ENCODE measurements around the gene CSTPP1. TPM values are rescaled to one million over a fixed set of nuclear protein-coding genes. Genes with fewer than 3 reads are reported as not detected.

CSTPP1 gene
- polyA plus RNA-seq, 4 donors: 15.1 to 32.9 (median 20.5) TPM

GRCh38 chr11:47164321-47164720 lies 227.8 kb downstream of the CSTPP1 start:
- Histone ChIP-seq H3K4me1 (ENCODE audit: control insufficient read depth in 3 of 3, insufficient read depth in 2 of 3, low read depth in 1 of 3, low read length in 2 of 3) (no peaks in the 10 kb centered on the region), H3K27ac (ENCODE audit: low read depth in 1 of 3, low read length in 2 of 3) (no peak overlapping the region), H3K9me3 (ENCODE audit: control insufficient read depth in 2 of 2, insufficient read depth in 1 of 2, low read depth in 1 of 2, low read length in 1 of 2) (no peaks in the 10 kb centered on the region), H3K27me3 (ENCODE audit: control insufficient read depth in 3 of 3, insufficient read depth in 3 of 3, low read length in 3 of 3) (no peaks in the 10 kb centered on the region), H3K36me3 (ENCODE audit: control insufficient read depth in 3 of 3, insufficient read depth in 2 of 3, low read depth in 1 of 3, low read length in 3 of 3) (peaks cover 19 to 85% (median 28%) of the 10 kb centered on the region in 3 donors), H3K4me3 (ENCODE audit: low read depth in 1 of 3, low read length in 3 of 3) (no peak overlapping the region)
- no peak for DNase-seq
- 79 to 89% (median 80%) methylated on average over 4 of the region's 4 CpGs for WGBS, 3 donors
- no peak for FAIRE-seq

- WGBS, 3 donors: 88 to 92% (median 90%) methylated on average over 16 of the region's 16 CpGs
- Histone ChIP-seq H3K4me3 (ENCODE audit: low read depth in 1 of 3, low read length in 3 of 3) (no peak overlapping the region), H3K27me3 (ENCODE audit: control insufficient read depth in 3 of 3, insufficient read depth in 3 of 3, low read length in 3 of 3) (no peaks in the 10 kb centered on the region), H3K4me1 (ENCODE audit: control insufficient read depth in 3 of 3, insufficient read depth in 2 of 3, low read depth in 1 of 3, low read length in 2 of 3) (no peaks in the 10 kb centered on the region), H3K9me3 (ENCODE audit: control insufficient read depth in 2 of 2, insufficient read depth in 1 of 2, low read depth in 1 of 2, low read length in 1 of 2) (no peaks in the 10 kb centered on the region), H3K36me3 (ENCODE audit: control insufficient read depth in 3 of 3, insufficient read depth in 2 of 3, low read depth in 1 of 3, low read length in 3 of 3) (peaks cover 19 to 85% (median 31%) of the 10 kb centered on the region in 3 donors), H3K27ac (ENCODE audit: low read depth in 1 of 3, low read length in 2 of 3) (no peak overlapping the region)
- DNase-seq (no peak), FAIRE-seq (no peak)
These were observed 228.8 kb downstream of the CSTPP1 start for GRCh38 chr11:47165253-47165840.

GRCh38 chr11:47166368-47166767 lies 229.8 kb downstream of the CSTPP1 start:
- 93 to 94% (median 94%) methylated on average over 4 to 5 of the region's 5 CpGs for WGBS, 3 donors
- Histone ChIP-seq H3K36me3 (ENCODE audit: control insufficient read depth in 3 of 3, insufficient read depth in 2 of 3, low read depth in 1 of 3, low read length in 3 of 3) (peaks cover 19 to 89% (median 37%) of the 10 kb centered on the region in 3 donors), H3K9me3 (ENCODE audit: control insufficient read depth in 2 of 2, insufficient read depth in 1 of 2, low read depth in 1 of 2, low read length in 1 of 2) (no peaks in the 10 kb centered on the region), H3K4me1 (ENCODE audit: control insufficient read depth in 3 of 3, insufficient read depth in 2 of 3, low read depth in 1 of 3, low read length in 2 of 3) (no peaks in the 10 kb centered on the region), H3K4me3 (ENCODE audit: low read depth in 1 of 3, low read length in 3 of 3) (no peak overlapping the region), H3K27me3 (ENCODE audit: control insufficient read depth in 3 of 3, insufficient read depth in 3 of 3, low read length in 3 of 3) (no peaks in the 10 kb centered on the region), H3K27ac (ENCODE audit: low read depth in 1 of 3, low read length in 2 of 3) (no peak overlapping the region)
- DNase-seq: no peak
- no peak for FAIRE-seq

GRCh38 chr11:47171061-47171838 lies 234.7 kb downstream of the CSTPP1 start:
- WGBS, 3 donors: 86 to 93% (median 91%) methylated on average over 16 of the region's 16 CpGs
- Histone ChIP-seq H3K36me3 (ENCODE audit: control insufficient read depth in 3 of 3, insufficient read depth in 2 of 3, low read depth in 1 of 3, low read length in 3 of 3) (peaks cover 19 to 85% (median 26%) of the 10 kb centered on the region in 3 donors), H3K4me1 (ENCODE audit: control insufficient read depth in 3 of 3, insufficient read depth in 2 of 3, low read depth in 1 of 3, low read length in 2 of 3) (peaks cover 0 to 6% (median 2%) of the 10 kb centered on the region in 3 donors), H3K9me3 (ENCODE audit: control insufficient read depth in 2 of 2, insufficient read depth in 1 of 2, low read depth in 1 of 2, low read length in 1 of 2) (no peaks in the 10 kb centered on the region), H3K27ac (ENCODE audit: low read depth in 1 of 3, low read length in 2 of 3) (no peak overlapping the region), H3K4me3 (ENCODE audit: low read depth in 1 of 3, low read length in 3 of 3) (no peak overlapping the region), H3K27me3 (ENCODE audit: control insufficient read depth in 3 of 3, insufficient read depth in 3 of 3, low read length in 3 of 3) (no peaks in the 10 kb centered on the region)
- DNase-seq: no peak
- FAIRE-seq: no peak

- Histone ChIP-seq H3K27ac (ENCODE audit: low read depth in 1 of 3, low read length in 2 of 3) (no peak overlapping the region), H3K27me3 (ENCODE audit: control insufficient read depth in 3 of 3, insufficient read depth in 3 of 3, low read length in 3 of 3) (no peaks in the 10 kb centered on the region), H3K36me3 (ENCODE audit: control insufficient read depth in 3 of 3, insufficient read depth in 2 of 3, low read depth in 1 of 3, low read length in 3 of 3) (peaks cover 19 to 79% (median 22%) of the 10 kb centered on the region in 3 donors), H3K4me1 (ENCODE audit: control insufficient read depth in 3 of 3, insufficient read depth in 2 of 3, low read depth in 1 of 3, low read length in 2 of 3) (peaks cover 0 to 6% (median 2%) of the 10 kb centered on the region in 3 donors), H3K9me3 (ENCODE audit: control insufficient read depth in 2 of 2, insufficient read depth in 1 of 2, low read depth in 1 of 2, low read length in 1 of 2) (no peaks in the 10 kb centered on the region), H3K4me3 (ENCODE audit: low read depth in 1 of 3, low read length in 3 of 3) (no peak overlapping the region)
- FAIRE-seq: no peak
- 85 to 87% (median 86%) methylated on average over 8 of the region's 8 CpGs for WGBS, 3 donors
- no peak for DNase-seq
These were observed 235.3 kb downstream of the CSTPP1 start for GRCh38 chr11:47171856-47172255.

GRCh38 chr11:47172740-47173336 lies 236.3 kb downstream of the CSTPP1 start:
- FAIRE-seq: no peak
- H3K4me1 ChIP-seq (ENCODE audit: control insufficient read depth in 3 of 3, insufficient read depth in 2 of 3, low read depth in 1 of 3, low read length in 2 of 3): peaks cover 2 to 9% (median 6%) of the 10 kb centered on the region in 3 donors
- no peak overlapping the region for H3K27ac ChIP-seq (ENCODE audit: low read depth in 1 of 3, low read length in 2 of 3)

GRCh38 chr11:47175746-47176327 lies 239.3 kb downstream of the CSTPP1 start:
- DNase-seq (no peak), FAIRE-seq (no peak)
- Histone ChIP-seq H3K9me3 (ENCODE audit: control insufficient read depth in 2 of 2, insufficient read depth in 1 of 2, low read depth in 1 of 2, low read length in 1 of 2) (no peaks in the 10 kb centered on the region), H3K27ac (ENCODE audit: low read depth in 1 of 3, low read length in 2 of 3) (peak overlapping the region in 2 of 3 donors; percentile 83 to 94), H3K27me3 (ENCODE audit: control insufficient read depth in 3 of 3, insufficient read depth in 3 of 3, low read length in 3 of 3) (no peaks in the 10 kb centered on the region), H3K4me3 (ENCODE audit: low read depth in 1 of 3, low read length in 3 of 3) (peak overlapping the region; percentile 66 to 99 (median 83)), H3K4me1 (ENCODE audit: control insufficient read depth in 3 of 3, insufficient read depth in 2 of 3, low read depth in 1 of 3, low read length in 2 of 3) (peaks cover 2 to 26% (median 6%) of the 10 kb centered on the region in 3 donors), H3K36me3 (ENCODE audit: control insufficient read depth in 3 of 3, insufficient read depth in 2 of 3, low read depth in 1 of 3, low read length in 3 of 3) (peaks cover 10 to 75% (median 12%) of the 10 kb centered on the region in 3 donors)
- WGBS, 3 donors: 18 to 29% (median 19%) methylated on average over 14 of the region's 14 CpGs

More at GRCh38 chr11:47172740-47173336, 236.3 kb downstream of the CSTPP1 start:
- Histone ChIP-seq H3K36me3 (ENCODE audit: control insufficient read depth in 3 of 3, insufficient read depth in 2 of 3, low read depth in 1 of 3, low read length in 3 of 3) (peaks cover 13 to 73% (median 22%) of the 10 kb centered on the region in 3 donors), H3K27me3 (ENCODE audit: control insufficient read depth in 3 of 3, insufficient read depth in 3 of 3, low read length in 3 of 3) (no peaks in the 10 kb centered on the region), H3K4me3 (ENCODE audit: low read depth in 1 of 3, low read length in 3 of 3) (no peak overlapping the region), H3K9me3 (ENCODE audit: control insufficient read depth in 2 of 2, insufficient read depth in 1 of 2, low read depth in 1 of 2, low read length in 1 of 2) (no peaks in the 10 kb centered on the region)
- 73 to 77% (median 74%) methylated on average over 6 of the region's 6 CpGs for WGBS, 3 donors
- no peak for DNase-seq

Data from small intestine (tissue), 7 donors.